EL (cell line): Measurements from ENCODE around the gene ADCY1.

Source experiments
- DNase-seq: peaks from one replicate; pipeline ENCODE4 v3.0.0-alpha.2; 2016

The ADCY1 gene

DNA sequence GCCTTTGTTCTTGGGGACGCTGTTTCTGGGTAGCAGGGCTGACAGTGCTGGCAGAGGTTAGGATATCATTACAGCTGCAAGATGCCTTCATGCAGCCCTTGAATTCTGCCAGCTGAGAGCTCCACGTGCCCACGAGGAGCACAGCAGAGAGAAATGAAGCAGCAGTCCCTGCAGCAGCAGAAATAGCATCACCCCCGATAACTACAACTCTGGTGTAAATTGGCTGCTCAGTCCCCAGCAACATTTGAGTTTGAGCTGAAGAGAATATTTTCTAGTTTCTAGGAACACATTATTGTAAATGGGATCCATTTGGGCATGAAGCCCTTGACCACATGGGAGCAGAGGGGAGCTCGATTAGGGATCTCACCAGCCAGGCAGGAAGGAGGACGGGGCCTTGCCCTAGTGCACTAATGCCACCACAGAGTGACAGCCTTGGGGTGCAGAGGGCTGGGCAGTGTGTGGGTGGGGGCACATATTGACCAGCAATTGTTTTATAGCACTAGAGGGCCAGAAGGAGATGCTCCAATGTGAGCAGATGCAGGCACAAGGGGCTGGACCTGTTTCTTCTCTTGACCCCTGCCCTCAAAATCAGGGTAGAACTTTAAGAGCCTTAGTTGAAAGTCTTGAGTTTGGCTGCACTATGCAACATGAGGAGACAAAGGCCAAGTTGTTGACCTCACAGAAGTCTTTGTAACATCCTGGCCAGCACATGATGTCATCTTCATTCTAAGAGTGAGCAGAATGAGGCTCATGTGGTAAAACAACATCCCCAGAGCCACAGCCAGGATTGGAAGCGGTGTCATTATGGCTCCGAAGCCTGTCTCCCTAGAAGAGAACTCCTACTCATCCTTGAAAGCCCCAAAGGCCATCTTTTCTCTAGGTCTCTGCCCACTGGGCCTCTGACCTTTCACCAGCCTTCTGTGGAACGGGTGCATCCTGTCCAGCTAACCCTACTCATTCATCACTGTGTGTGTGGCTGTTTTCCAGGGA, 52.6 kb downstream of the ADCY1 start:
- DNase-seq, result no peak

GRCh38 chr7:45627691-45628456, 53.7 kb downstream of the ADCY1 start:
- DNase-seq, result no peak

- DNase-seq, result no peak
These were observed 57.4 kb downstream of the ADCY1 start for GRCh38 chr7:45631569-45631968.

- no peak for DNase-seq
These were observed 62.6 kb downstream of the ADCY1 start for GRCh38 chr7:45636733-45637132.

DNA sequence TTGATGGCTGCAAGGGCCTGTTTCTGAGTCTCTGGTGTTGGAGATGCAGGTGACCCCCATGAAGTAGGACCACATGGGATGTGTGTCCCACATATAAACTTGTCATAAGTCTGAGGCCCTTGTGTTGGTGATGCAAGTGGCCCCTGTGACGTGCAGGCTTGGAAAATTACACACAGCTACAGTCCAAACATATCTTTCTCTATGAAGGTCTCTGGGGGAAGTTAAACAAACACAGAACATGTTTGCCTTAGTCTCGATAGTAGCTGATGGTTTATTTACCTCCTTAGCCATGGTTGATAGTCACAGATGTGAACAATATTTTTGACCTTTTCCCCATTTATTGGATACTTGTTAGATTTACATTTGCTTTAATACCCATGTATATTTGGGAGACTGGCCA, 64.7 kb downstream of the ADCY1 start:
- no peak for DNase-seq

- no peak for DNase-seq
These were observed 67.9 kb downstream of the ADCY1 start for GRCh38 chr7:45642044-45642443.

DNA sequence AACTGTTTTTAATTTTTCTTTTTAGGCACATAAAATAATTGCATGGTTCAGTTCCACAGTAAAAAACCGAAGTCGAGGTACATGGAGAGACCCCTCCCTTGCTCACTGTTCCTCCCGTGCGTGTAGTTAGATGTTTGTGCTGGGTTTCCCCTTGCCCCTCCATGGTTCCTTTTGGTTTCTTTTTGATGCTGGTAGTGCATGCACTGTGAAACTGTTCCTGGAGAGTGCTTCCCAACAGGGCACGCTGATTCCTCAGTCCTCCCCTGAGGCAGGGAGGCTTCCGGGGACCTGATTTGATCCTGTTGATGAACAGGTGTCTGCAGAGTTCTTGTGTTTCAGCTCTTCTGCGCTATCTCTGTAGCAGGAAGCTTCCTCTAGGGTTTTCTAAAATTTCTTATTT, 69.5 kb downstream of the ADCY1 start:
- DNase-seq, result no peak

DNA sequence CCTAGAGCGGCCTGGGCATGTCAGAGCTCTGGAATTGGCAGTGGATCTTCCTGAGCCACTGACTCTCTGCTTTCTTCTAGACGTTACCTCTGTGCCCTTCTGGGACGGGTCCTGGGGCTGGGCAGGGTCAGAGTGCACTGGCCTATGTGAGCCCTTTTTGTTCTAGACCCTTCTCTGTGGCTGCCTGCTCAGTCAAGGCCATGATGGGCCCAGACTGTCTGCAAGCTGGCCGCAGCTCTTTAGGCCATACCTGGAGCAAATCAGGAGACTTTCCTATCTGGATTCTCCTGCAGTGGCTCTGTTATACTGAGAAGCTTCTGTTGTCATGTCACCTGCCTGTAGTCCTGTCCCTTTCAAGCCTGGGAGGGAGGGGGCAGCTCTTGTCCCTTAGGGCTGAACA, 70.1 kb downstream of the ADCY1 start:
- DNase-seq, result no peak

GRCh38 chr7:45645141-45645969, 71.2 kb downstream of the ADCY1 start:
- no peak for DNase-seq

- no peak for DNase-seq
These were observed 72.1 kb downstream of the ADCY1 start for GRCh38 chr7:45646207-45646821.

- peak; percentile 39 for DNase-seq
These were observed 73.0 kb downstream of the ADCY1 start for GRCh38 chr7:45646996-45647825.

DNA sequence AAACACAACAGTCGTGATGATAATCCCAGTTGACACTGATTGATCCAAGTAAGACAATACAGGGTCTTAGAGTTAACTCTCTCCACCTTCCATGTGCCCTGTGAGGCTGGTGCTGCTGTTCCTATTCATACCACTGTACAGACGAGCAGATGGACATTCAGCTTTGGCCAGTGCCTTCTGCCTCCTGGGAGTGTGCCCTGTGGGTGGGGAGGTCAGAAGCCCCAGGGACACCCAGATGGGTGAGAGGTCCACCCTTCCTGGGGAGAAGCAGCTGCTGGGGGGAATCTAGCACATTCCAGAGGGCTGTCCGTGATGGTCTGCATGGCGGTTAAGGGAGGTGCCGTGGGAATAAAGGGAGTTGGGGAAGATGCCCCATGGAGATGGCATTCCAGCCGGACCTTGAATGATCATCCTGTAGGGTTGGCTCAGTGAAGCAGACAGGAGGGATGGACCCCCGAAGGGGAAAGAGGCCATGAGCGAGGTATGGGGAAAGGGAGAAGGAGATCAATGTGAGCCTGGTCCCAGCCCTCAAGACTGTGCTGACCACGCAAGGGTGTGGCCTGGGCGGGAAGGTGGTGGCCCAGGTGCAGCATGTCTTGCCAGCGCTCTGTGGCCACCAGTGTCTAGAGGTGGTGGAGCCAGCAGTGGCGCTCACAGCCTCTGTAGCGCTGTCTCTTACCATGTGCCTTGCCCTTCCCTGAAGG, 74.0 kb downstream of the ADCY1 start:
- no peak for DNase-seq

- DNase-seq, result no peak
These were observed 74.5 kb downstream of the ADCY1 start for GRCh38 chr7:45648671-45648995.

GRCh38 chr7:45649560-45650346, 75.6 kb downstream of the ADCY1 start:
- DNase-seq, result no peak

- no peak for DNase-seq
These were observed 76.5 kb downstream of the ADCY1 start for GRCh38 chr7:45650404-45651394.

DNA sequence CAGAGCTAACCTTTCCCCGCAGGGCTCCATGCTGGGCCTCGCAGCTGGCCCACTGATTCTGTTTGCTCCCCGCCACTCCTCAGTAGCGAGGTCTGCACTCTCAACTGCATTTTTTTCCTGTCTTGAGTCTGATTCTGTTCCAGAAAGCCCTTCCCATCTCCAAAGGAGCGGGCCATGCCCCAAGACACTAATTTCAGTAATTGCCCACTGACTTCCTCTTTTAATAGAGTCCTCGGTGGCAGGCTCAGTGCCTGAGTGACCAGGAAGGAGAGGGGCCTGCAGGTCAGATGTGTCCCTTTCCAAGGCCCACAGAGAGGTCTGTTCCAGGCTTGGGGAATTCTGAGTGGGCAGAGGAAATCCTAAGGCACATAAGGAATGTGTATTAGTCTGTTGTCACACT, 77.4 kb downstream of the ADCY1 start:
- no peak for DNase-seq

GRCh38 chr7:45652630-45653029, 78.5 kb downstream of the ADCY1 start:
- no peak for DNase-seq

DNA sequence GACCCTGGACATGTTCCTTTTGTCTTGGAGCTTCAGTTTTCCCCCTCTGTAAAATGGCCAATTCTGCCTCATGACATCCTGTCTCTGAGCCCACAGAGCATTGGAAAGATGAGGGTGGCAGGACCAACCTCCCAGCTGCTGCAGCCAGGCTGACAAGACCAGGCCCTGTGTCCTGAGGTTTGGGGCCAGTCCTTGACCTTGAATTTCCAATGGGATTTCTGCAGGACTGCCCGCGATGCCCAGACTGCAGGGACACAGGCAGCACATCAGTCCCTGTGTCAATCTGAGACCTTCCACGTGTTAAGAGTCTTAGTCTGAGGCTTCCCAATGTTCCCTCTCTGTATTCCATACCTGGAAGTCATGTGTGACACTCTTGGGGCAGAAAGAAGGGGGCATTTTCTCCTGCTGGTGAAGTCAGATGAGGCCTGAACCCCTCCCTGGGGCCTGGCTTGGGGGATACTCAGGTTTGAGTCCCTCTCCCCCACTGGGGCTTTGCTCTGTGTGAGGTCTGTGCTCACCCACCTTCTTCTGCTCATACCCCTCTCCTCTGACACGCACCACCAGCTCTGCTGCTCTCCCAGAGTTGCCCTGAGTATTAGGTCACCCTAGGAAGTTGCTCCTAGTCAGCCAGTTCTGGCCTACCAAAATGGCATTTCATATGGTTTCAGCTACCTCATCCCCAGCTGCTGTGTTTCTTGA, 79.2 kb downstream of the ADCY1 start:
- DNase-seq, result no peak
